Testis (tissue), 2 donors: ENCODE measurements around the gene COL23A1.

Experiments
- CTCF ChIP-seq, 3 experiments: fragments of 450-650 bp in 2 of 3; fragments of 200-600 bp in 1 of 3; sonication (generic) in 1 of 3; IDR thresholded peaks; one replicate each; pipeline ENCODE4 v1.5.1; 2016 to 2019; ENCODE audit warnings: antibody characterized with exemption in 3 of 3, mild to moderate bottlenecking in 2 of 3, moderate library complexity in 1 of 3
- POLR2A ChIP-seq: fragments of 450-650 bp; IDR thresholded peaks from one replicate; pipeline ENCODE4 v1.6.1; 2017; ENCODE audit warnings: antibody characterized with exemption, mild to moderate bottlenecking, moderate library complexity

- TF ChIP-seq CTCF (IDR thresholded peaks at IDR 0.05) (no peak), POLR2A (no peak)
Measured at GRCh38 chr5:178462076-178462475, 128.1 kb downstream of the COL23A1 start.
